Stimulated activated CD4-positive, alpha-beta T cell treated with anti-CD3 and anti-CD28 coated beads, Interleukin-1b, Interleukin-23, amount 100 ng/mL, for 1 hour (primary cell): ENCODE results near the gene SC5D.

ENCODE experiments used
- DNase-seq, 2 donors: peaks; one replicate each; pipeline ENCODE4 v3.0.0-alpha.2; 2020; ENCODE audit warnings: low read depth in 2 of 2

SC5D gene

GRCh38 chr11:121356357-121356756, 63.8 kb downstream of the SC5D start:
- DNase-seq: no peak
